ENCODE results near the gene SNRNP70. TPM values are rescaled to one million over a fixed set of nuclear protein-coding genes. Genes with fewer than 3 reads are reported as not detected.
"Not testable (repeated sequence)": the region's sequence is repeated elsewhere in the genome, so short reads cannot be mapped to it uniquely, and the experiment has no call there.

Gene SNRNP70, protein sequence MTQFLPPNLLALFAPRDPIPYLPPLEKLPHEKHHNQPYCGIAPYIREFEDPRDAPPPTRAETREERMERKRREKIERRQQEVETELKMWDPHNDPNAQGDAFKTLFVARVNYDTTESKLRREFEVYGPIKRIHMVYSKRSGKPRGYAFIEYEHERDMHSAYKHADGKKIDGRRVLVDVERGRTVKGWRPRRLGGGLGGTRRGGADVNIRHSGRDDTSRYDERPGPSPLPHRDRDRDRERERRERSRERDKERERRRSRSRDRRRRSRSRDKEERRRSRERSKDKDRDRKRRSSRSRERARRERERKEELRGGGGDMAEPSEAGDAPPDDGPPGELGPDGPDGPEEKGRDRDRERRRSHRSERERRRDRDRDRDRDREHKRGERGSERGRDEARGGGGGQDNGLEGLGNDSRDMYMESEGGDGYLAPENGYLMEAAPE
- polyA plus RNA-seq: 100 to 1,000 TPM; 159 to 237 (median 223) TPM
- long read RNA-seq, donor 1, transcript SNRNP70-203 (3 exons, 3,221 nt): major isoform, 9 of 161 reads
- long read RNA-seq, donor 1, transcript SNRNP70-206 (10 exons, 1,574 nt): minor isoform, 8 of 161 reads
- long read RNA-seq, donor 1, partial matches to known transcripts: 134 of 161 reads
- long read RNA-seq, donor 1, other reads (novel, unspliced or antisense): 0 of 161 reads
- long read RNA-seq, donor 2, partial matches to known transcripts: 12 of 17 reads
- long read RNA-seq, donor 2, other reads (novel, unspliced or antisense): 0 of 17 reads
- long read RNA-seq, donor 3, transcript SNRNP70-203 (3 exons, 3,221 nt): major isoform, 5 of 49 reads
- long read RNA-seq, donor 3, partial matches to known transcripts: 39 of 49 reads
- long read RNA-seq, donor 3, other reads (novel, unspliced or antisense): 0 of 49 reads
- long read RNA-seq, donor 4: 0 reads
- long read RNA-seq, donor 5, transcript SNRNP70-203 (3 exons, 3,221 nt): major isoform, 5 of 37 reads
- long read RNA-seq, donor 5, partial matches to known transcripts: 28 of 37 reads
- long read RNA-seq, donor 5, other reads (novel, unspliced or antisense): 0 of 37 reads
- long read RNA-seq, donor 6, transcript SNRNP70-206 (10 exons, 1,574 nt): major isoform, 9 of 37 reads
- long read RNA-seq, donor 6, partial matches to known transcripts: 24 of 37 reads
- long read RNA-seq, donor 6, other reads (novel, unspliced or antisense): 0 of 37 reads
- long read RNA-seq, donor 7, transcript SNRNP70-206 (10 exons, 1,574 nt): major isoform, 27 of 184 reads
- long read RNA-seq, donor 7, transcript SNRNP70-209 (11 exons, 1,757 nt): minor isoform, 5 of 184 reads
- long read RNA-seq, donor 7, transcript SNRNP70-203 (3 exons, 3,221 nt): minor isoform, 18 of 184 reads
- long read RNA-seq, donor 7, transcript SNRNP70-201 (10 exons, 1,603 nt): minor isoform, 11 of 184 reads
- long read RNA-seq, donor 7, partial matches to known transcripts: 107 of 184 reads
- long read RNA-seq, donor 7, other reads (novel, unspliced or antisense): 12 of 184 reads
- long read RNA-seq, donor 8, partial matches to known transcripts: 0 of 9 reads
- long read RNA-seq, donor 8, other reads (novel, unspliced or antisense): 0 of 9 reads
- long read RNA-seq, donor 9, transcript SNRNP70-203 (3 exons, 3,221 nt): major isoform, 5 of 13 reads
- long read RNA-seq, donor 9, partial matches to known transcripts: 6 of 13 reads
- long read RNA-seq, donor 9, other reads (novel, unspliced or antisense): 0 of 13 reads
- long read RNA-seq, donor 10, transcript SNRNP70-206 (10 exons, 1,574 nt): major isoform, 8 of 86 reads
- long read RNA-seq, donor 10, partial matches to known transcripts: 68 of 86 reads
- long read RNA-seq, donor 10, other reads (novel, unspliced or antisense): 0 of 86 reads

DNA sequence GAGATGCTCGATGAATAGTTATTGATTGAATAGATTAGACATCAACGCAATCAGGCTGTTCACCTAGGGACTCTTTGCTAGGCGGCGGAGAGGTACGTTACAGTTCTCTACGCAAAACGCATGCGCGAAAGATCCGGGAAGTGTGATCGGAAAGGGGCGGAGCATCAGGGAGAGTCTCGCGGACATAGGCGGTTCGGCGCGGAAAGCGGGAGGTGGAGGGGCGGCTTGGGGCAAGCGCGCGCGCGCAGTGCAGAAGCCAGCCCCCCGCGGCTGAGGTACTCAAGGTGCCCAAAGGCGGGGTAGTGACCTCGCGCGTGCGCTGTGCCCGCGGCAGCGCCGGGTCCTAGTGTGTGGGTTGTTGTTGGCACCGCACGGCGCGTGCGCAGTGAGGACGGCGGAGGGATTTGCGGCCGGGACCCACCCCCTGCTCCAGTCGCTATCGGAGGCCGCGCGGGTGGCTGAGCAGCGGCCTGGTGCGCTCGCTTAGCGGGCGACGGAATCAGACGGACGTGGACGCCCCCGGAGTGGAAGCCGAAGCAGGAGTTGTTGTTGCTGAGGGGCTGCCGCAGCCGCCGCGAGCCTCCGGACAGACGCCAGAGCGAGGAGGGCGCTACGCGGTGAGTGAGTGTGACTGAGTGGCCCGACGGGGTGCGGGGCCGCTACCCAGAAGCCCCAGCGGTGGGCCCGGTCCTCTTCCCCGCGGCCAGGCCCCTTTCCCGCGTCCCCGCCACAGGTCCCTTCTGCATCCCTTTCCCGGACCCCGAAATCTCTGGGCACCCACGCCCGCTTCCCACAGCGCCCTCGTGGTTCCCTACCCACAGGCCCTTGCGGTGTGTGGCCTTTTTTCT, at the start of gene SNRNP70:
TSS of gene SNRNP70 (plus strand) at position 432 of the 848 bp plus-strand sequence. CDS start 964 bp downstream, outside the sequence.
- FAIRE-seq: no peak
- peak; percentile 99 to 100 for DNase-seq

DNA sequence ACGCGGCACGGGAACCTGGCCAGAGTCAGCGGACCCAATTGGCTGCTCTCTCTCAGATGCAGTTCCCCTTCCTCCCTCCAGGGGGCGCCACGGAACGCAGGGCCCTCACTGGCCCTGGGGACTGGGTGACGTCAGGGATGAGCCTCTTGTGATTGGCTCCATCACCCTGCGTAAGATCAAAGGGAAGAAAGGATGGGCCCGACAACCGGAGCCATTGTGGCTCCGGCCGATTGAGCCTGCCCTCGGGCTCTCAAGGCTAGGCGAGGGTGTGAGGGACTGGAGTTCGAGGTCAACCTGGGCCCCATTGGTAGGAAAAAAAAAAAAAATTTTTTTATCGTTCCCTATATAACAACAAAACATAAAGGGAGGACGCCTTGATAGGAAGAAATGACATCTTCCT, 48.4 kb upstream of the SNRNP70 start, which contains the start of gene CGB1:
TSS of gene CGB1 (minus strand) at position 81 of the 400 bp plus-strand sequence. CDS start 184 bp downstream, outside the sequence.
- DNase-seq; H3K36me3 ChIP-seq (ENCODE audit: control insufficient read depth in 3 of 3, insufficient read depth in 2 of 3, low read depth in 1 of 3, low read length in 3 of 3); H3K9me3 ChIP-seq (ENCODE audit: control insufficient read depth in 2 of 2, insufficient read depth in 1 of 2, low read depth in 1 of 2, low read length in 1 of 2); H3K4me3 ChIP-seq (ENCODE audit: low read depth in 1 of 3, low read length in 3 of 3); H3K27me3 ChIP-seq (ENCODE audit: control insufficient read depth in 3 of 3, insufficient read depth in 3 of 3, low read length in 3 of 3); H3K27ac ChIP-seq (ENCODE audit: low read depth in 1 of 3, low read length in 2 of 3); H3K4me1 ChIP-seq (ENCODE audit: control insufficient read depth in 3 of 3, insufficient read depth in 2 of 3, low read depth in 1 of 3, low read length in 2 of 3); FAIRE-seq: not testable (repeated sequence)
- WGBS, 3 donors: 50 to 53% (median 53%) methylated on average over 16 to 18 of the region's 18 CpGs

More for the DNA sequence above, at the start of gene SNRNP70:
- Histone ChIP-seq H3K36me3 (ENCODE audit: control insufficient read depth in 3 of 3, insufficient read depth in 2 of 3, low read depth in 1 of 3, low read length in 3 of 3) (peaks cover 2 to 28% (median 2%) of the 10 kb centered on the region in 3 donors), H3K4me1 (ENCODE audit: control insufficient read depth in 3 of 3, insufficient read depth in 2 of 3, low read depth in 1 of 3, low read length in 2 of 3) (peaks cover 0 to 11% (median 0%) of the 10 kb centered on the region in 3 donors), H3K27me3 (ENCODE audit: control insufficient read depth in 3 of 3, insufficient read depth in 3 of 3, low read length in 3 of 3) (peaks cover 0 to 5% (median 0%) of the 10 kb centered on the region in 3 donors), H3K4me3 (ENCODE audit: low read depth in 1 of 3, low read length in 3 of 3) (peak within 1 kb of the TSS; percentile 70 to 89 (median 82)), H3K27ac (ENCODE audit: low read depth in 1 of 3, low read length in 2 of 3) (peak within 1 kb of the TSS; percentile 69 to 88 (median 73)), H3K9me3 (ENCODE audit: control insufficient read depth in 2 of 2, insufficient read depth in 1 of 2, low read depth in 1 of 2, low read length in 1 of 2) (no peaks in the 10 kb centered on the region)
- 0 to 1% (median 0%) methylated on average over 78 to 89 of the region's 89 CpGs for WGBS, 3 donors

DNA sequence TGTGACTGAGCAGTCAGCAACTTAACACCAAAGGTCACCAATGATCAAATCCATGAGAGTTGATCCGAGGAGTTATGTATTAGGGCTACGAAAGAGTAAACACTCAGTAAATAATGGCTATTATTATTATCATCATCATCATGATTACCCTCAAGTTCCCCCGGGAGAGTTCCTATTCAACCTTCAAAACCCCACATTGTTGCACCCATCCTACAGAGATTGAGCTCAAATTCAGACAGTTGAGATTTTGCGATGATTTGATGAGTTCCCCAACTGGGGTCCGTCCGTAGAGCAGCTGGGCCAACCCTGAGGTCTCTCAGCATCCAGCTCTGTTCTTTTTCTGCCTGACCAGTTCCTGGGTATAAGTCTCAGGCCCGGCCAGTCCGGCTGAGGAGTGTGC, 47.1 kb upstream of the SNRNP70 start:
- H3K4me3 ChIP-seq (ENCODE audit: low read depth in 1 of 3, low read length in 3 of 3); H3K27ac ChIP-seq (ENCODE audit: low read depth in 1 of 3, low read length in 2 of 3); FAIRE-seq; H3K27me3 ChIP-seq (ENCODE audit: control insufficient read depth in 3 of 3, insufficient read depth in 3 of 3, low read length in 3 of 3); DNase-seq; H3K9me3 ChIP-seq (ENCODE audit: control insufficient read depth in 2 of 2, insufficient read depth in 1 of 2, low read depth in 1 of 2, low read length in 1 of 2); H3K4me1 ChIP-seq (ENCODE audit: control insufficient read depth in 3 of 3, insufficient read depth in 2 of 3, low read depth in 1 of 3, low read length in 2 of 3); H3K36me3 ChIP-seq (ENCODE audit: control insufficient read depth in 3 of 3, insufficient read depth in 2 of 3, low read depth in 1 of 3, low read length in 3 of 3): not testable (repeated sequence)
- WGBS, 3 donors: 83 to 91% (median 85%) methylated on average over 5 to 8 of the region's 8 CpGs

DNA sequence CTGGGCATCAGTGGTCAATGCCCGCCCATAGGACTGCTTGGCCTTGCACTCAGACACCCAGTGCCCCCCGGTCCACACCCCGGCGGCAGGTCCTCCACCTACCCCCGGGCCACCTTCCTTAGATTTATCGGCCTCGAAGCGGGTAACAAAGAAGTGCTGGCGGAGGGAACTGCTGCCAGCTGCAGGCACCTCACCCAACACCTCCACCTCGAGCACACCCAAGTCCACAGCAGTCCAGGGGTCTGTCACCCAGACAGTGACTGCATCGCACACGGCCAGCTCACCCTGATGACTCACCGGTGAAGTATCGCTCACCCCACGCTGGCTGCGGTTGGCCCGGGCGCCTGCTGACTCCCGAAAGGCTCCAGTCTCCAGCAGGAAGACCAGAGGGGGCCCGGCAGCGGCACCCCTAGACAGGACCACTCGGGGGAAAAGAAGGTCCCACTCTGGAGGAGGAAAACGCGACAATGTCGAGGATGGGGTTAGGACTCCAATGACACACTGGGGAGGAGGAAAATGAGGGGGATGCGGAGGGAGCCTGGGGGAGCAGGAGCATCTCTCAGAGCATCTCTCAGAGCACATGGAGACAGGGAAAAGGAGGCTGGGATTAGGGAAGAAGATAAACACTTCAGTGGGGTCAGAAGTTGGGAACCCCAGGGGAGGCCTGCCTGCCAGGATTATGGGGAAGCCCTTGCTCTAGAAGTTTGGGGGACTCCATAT, 46.5 kb upstream of the SNRNP70 start:
- not testable (repeated sequence) for FAIRE-seq; DNase-seq; H3K27ac ChIP-seq (ENCODE audit: low read depth in 1 of 3, low read length in 2 of 3); H3K9me3 ChIP-seq (ENCODE audit: control insufficient read depth in 2 of 2, insufficient read depth in 1 of 2, low read depth in 1 of 2, low read length in 1 of 2); H3K4me3 ChIP-seq (ENCODE audit: low read depth in 1 of 3, low read length in 3 of 3); H3K27me3 ChIP-seq (ENCODE audit: control insufficient read depth in 3 of 3, insufficient read depth in 3 of 3, low read length in 3 of 3); H3K36me3 ChIP-seq (ENCODE audit: control insufficient read depth in 3 of 3, insufficient read depth in 2 of 3, low read depth in 1 of 3, low read length in 3 of 3); H3K4me1 ChIP-seq (ENCODE audit: control insufficient read depth in 3 of 3, insufficient read depth in 2 of 3, low read depth in 1 of 3, low read length in 2 of 3)
- WGBS, 3 donors: 75 to 85% (median 84%) methylated on average over 22 to 26 of the region's 26 CpGs

DNA sequence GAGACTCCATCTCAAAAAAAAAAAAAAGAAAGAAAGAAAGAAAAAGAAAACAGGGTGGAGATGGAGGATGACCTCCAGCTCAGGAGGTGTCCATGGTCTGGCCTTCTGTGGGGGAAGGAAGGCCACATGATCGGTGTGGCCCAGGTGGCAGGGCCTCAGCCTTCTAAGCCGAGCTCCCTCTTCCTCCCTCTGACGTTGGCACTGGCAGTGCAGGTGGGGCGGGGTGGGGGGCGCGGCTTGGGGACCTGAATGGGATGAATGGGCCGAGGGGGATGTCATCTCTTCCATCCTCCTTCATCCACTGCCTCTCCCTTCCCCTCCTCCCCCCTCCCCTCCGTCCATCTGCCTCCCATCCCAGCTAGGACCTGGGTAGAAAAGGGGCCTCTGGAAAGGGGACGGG, 45.5 kb upstream of the SNRNP70 start:
- not testable (repeated sequence) for H3K36me3 ChIP-seq (ENCODE audit: control insufficient read depth in 3 of 3, insufficient read depth in 2 of 3, low read depth in 1 of 3, low read length in 3 of 3); H3K9me3 ChIP-seq (ENCODE audit: control insufficient read depth in 2 of 2, insufficient read depth in 1 of 2, low read depth in 1 of 2, low read length in 1 of 2); H3K4me1 ChIP-seq (ENCODE audit: control insufficient read depth in 3 of 3, insufficient read depth in 2 of 3, low read depth in 1 of 3, low read length in 2 of 3); H3K27ac ChIP-seq (ENCODE audit: low read depth in 1 of 3, low read length in 2 of 3); H3K4me3 ChIP-seq (ENCODE audit: low read depth in 1 of 3, low read length in 3 of 3); H3K27me3 ChIP-seq (ENCODE audit: control insufficient read depth in 3 of 3, insufficient read depth in 3 of 3, low read length in 3 of 3); DNase-seq; FAIRE-seq
- WGBS, 3 donors: 43 to 77% (median 63%) methylated on average over 3 to 9 of the region's 9 CpGs

DNA sequence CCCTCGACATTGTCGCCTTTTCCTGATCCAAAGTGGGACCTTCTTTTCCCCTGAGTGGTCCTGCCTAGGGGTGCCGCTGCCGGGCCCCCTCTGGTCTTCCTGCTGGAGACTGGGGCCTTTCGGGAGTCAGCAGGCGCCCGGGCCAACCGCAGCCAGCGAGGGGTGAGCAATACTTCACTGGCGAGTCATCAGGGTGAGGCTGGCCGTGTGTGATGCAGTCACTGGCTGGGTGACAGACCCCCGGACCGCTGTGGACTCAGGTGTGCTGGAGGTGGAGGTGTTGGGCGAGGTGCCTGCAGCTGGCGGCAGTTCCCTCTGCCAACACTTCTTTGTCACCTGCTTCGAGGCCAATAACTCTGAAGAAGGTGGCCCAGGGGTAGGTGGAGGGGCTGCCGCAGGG, 43.1 kb upstream of the SNRNP70 start:
- no peaks in the 10 kb centered on the region for H3K9me3 ChIP-seq (ENCODE audit: control insufficient read depth in 2 of 2, insufficient read depth in 1 of 2, low read depth in 1 of 2, low read length in 1 of 2)
- WGBS, 3 donors: 58 to 72% (median 67%) methylated on average over 15 to 17 of the region's 17 CpGs
- DNase-seq (no peak), FAIRE-seq (no peak)
- no peaks in the 10 kb centered on the region for H3K4me1 ChIP-seq (ENCODE audit: control insufficient read depth in 3 of 3, insufficient read depth in 2 of 3, low read depth in 1 of 3, low read length in 2 of 3)
- no peaks in the 10 kb centered on the region for H3K36me3 ChIP-seq (ENCODE audit: control insufficient read depth in 3 of 3, insufficient read depth in 2 of 3, low read depth in 1 of 3, low read length in 3 of 3)
- H3K27me3 ChIP-seq (ENCODE audit: control insufficient read depth in 3 of 3, insufficient read depth in 3 of 3, low read length in 3 of 3): no peaks in the 10 kb centered on the region
- H3K4me3 ChIP-seq (ENCODE audit: low read depth in 1 of 3, low read length in 3 of 3): no peak overlapping the region
- no peak overlapping the region for H3K27ac ChIP-seq (ENCODE audit: low read depth in 1 of 3, low read length in 2 of 3)

All from small intestine (tissue), 16 donors.